ENCODE measurements around the gene CAV2. TPM values are rescaled to one million over a fixed set of nuclear protein-coding genes. Genes with fewer than 3 reads are reported as not detected.

Gene CAV2, protein sequence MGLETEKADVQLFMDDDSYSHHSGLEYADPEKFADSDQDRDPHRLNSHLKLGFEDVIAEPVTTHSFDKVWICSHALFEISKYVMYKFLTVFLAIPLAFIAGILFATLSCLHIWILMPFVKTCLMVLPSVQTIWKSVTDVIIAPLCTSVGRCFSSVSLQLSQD
- total RNA-seq (2022; extraction: Qiagen RNA extraction) = 164 to 209 TPM (median 188 TPM) in 5 replicates

GRCh38 chr7:116499168-116500077, at the start of gene CAV2:
Gene CAV2 (plus strand): TSS chr7:116499738. CDS start chr7:116499782, 44 bp downstream.

DNA sequence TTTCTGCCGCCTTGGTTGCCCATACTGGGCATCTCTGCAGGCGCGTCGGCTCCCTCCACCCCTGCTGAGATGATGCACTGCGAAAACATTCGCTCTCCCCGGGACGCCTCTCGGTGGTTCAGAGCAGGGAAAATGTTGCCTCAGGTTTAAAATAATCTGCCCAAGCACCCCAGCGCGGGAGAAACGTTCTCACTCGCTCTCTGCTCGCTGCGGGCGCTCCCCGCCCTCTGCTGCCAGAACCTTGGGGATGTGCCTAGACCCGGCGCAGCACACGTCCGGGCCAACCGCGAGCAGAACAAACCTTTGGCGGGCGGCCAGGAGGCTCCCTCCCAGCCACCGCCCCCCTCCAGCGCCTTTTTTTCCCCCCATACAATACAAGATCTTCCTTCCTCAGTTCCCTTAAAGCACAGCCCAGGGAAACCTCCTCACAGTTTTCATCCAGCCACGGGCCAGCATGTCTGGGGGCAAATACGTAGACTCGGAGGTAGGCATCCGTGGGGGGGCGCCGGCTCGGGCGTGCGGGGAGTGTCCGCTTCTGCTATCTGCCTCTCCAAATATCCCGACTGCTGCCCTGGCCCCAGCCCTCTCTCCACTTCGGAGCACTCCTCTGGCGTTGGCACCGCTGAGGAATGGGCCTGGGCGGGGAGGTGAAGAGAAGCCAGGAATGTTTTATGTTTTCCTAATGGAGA, 25.2 kb downstream of the CAV2 start, which contains the start of gene CAV1:
CAV1 (plus strand) TSS at position 428 of the 689 bp plus-strand sequence; CDS start at position 455, 27 bp downstream.

Other genes with a start within 250 kb of the CAV2 start
- 550 to 708 TPM (median 658 TPM) in 5 replicates for gene CAV1, start 25.3 kb downstream of the CAV2 start, total RNA-seq (2022; extraction: Qiagen RNA extraction)
- gene MET, start 172.5 kb downstream of the CAV2 start, total RNA-seq (2022; extraction: Qiagen RNA extraction) = 60.6 to 91.7 TPM (median 72.1 TPM) in 5 replicates